Endothelial cell of umbilical vein (primary cell): ENCODE results near the gene NDUFA13. TPM values are rescaled to one million over a fixed set of nuclear protein-coding genes. Genes with fewer than 3 reads are reported as not detected.
"Not testable (repeated sequence)": the region's sequence is repeated elsewhere in the genome, so short reads cannot be mapped to it uniquely, and the experiment has no call there.

Experiments used
- BruUV-seq: library from RNA; stranded (reverse); fragments of 400-500 nt; replicated peaks from 2 replicates; lab custom pipeline; 2021; lab: Mats Ljungman, UMichigan
- CTCF ChIA-PET: fragments of 300-600, 350-600 bp; sonication (Branson Sonifier 250); formaldehyde crosslinking; loops from one replicate; lab custom pipeline; 2021; ENCODE audit warnings: antibody characterized with exemption, inconsistent platforms; lab: Charles Lee
- POLR2A ChIA-PET: fragments of 300-600, 350-600 bp; sonication (Branson Sonifier 250); formaldehyde crosslinking; loops from one replicate; lab custom pipeline; 2021; ENCODE audit warnings: antibody characterized with exemption, inconsistent platforms; lab: Charles Lee
- DNase-seq: peaks from one replicate; pipeline ENCODE4 v3.0.0-alpha.2; 2011; ENCODE audit warnings: low read depth, low spot score
- FAIRE-seq: peaks from 2 replicates; lab custom pipeline; 2011; peaks lifted over from hg19 to GRCh38; lab: Jason Lieb, UNC
- H2AFZ ChIP-seq: 2 replicates; pipeline ENCODE4 v1.6.0; 2012; ENCODE audit warnings: low read depth, low read length, control low read depth, inconsistent platforms
- H3K27ac ChIP-seq: 2 replicates; pipeline ENCODE4 v1.5.1; 2011; ENCODE audit warnings: low read depth, mild to moderate bottlenecking, control low read depth, low read length, moderate library complexity; ENCODE audit not compliant: insufficient read depth
- H3K27me3 ChIP-seq, 2 experiments: 2 replicates each; pipeline versions ENCODE4 v1.6.0 to v1.6.1; 2011; ENCODE audit warnings: low read length in 2 of 2, mixed read lengths in 1 of 2; ENCODE audit not compliant: control insufficient read depth in 2 of 2, insufficient read depth in 2 of 2
- H3K36me3 ChIP-seq, 2 experiments: 2 replicates in 1 of 2; 3 replicates in 1 of 2; pipeline ENCODE4 v1.5.1; 2011; ENCODE audit warnings: low read length in 2 of 2, mild to moderate bottlenecking in 1 of 2, moderate library complexity in 1 of 2; ENCODE audit not compliant: control insufficient read depth in 2 of 2, insufficient read depth in 2 of 2; ENCODE audit errors: extremely low read depth in 1 of 2
- H3K4me1 ChIP-seq: 3 replicates; pipeline ENCODE4 v1.5.1; 2011; ENCODE audit warnings: mild to moderate bottlenecking, low read length; ENCODE audit not compliant: control insufficient read depth, insufficient read depth; ENCODE audit errors: extremely low read depth
- H3K4me2 ChIP-seq: 2 replicates; pipeline ENCODE4 v1.6.1; 2011; ENCODE audit warnings: low read length, control low read depth, mixed read lengths; ENCODE audit not compliant: insufficient read depth
- H3K4me3 ChIP-seq, 3 experiments: fragments of 200-600 bp in 1 of 3; sonication (generic), shearing (Covaris generic) in 1 of 3; replicated peaks in 1 of 3; 2 replicates each; pipeline ENCODE4 v1.5.1; 2011 to 2016; ENCODE audit warnings: control low read depth in 3 of 3, low read length in 3 of 3, mild to moderate bottlenecking in 2 of 3, inconsistent platforms in 1 of 3, low read depth in 1 of 3, moderate library complexity in 1 of 3; ENCODE audit not compliant: insufficient read depth in 1 of 3
- H3K79me2 ChIP-seq: 2 replicates; pipeline ENCODE4 v1.6.0; 2012; ENCODE audit warnings: low read length, inconsistent platforms; ENCODE audit not compliant: control insufficient read depth, insufficient read depth
- H3K9ac ChIP-seq: replicated peaks from 2 replicates; pipeline ENCODE3; 2011; ENCODE audit warnings: low read length, control low read depth; ENCODE audit not compliant: insufficient read depth; ENCODE audit errors: extremely low read depth
- H3K9me1 ChIP-seq: replicated peaks from 3 replicates; pipeline ENCODE4 v1.6.0; 2011; ENCODE audit warnings: mild to moderate bottlenecking, low read length; ENCODE audit not compliant: control insufficient read depth, insufficient read depth; ENCODE audit errors: extremely low read depth
- H3K9me3 ChIP-seq: replicated peaks from 2 replicates; pipeline ENCODE4 v1.5.1; 2012; ENCODE audit warnings: low read length, inconsistent platforms; ENCODE audit not compliant: control insufficient read depth, insufficient read depth
- H4K20me1 ChIP-seq: replicated peaks from 2 replicates; pipeline ENCODE3; 2011; ENCODE audit warnings: mild to moderate bottlenecking, low read length; ENCODE audit not compliant: control insufficient read depth, insufficient read depth; ENCODE audit errors: extremely low read depth
- CTCF ChIP-seq, 2 donors: IDR thresholded peaks; 1 replicate in 1 of 2; 2 replicates in 1 of 2; pipeline ENCODE4 v1.5.1; 2011; ENCODE audit warnings: low read length in 2 of 2, mild to moderate bottlenecking in 2 of 2, moderate library complexity in 2 of 2, control low read depth in 1 of 2, inconsistent platforms in 1 of 2, low read depth in 1 of 2; ENCODE audit not compliant: insufficient read depth in 1 of 2; ENCODE audit errors: extremely low read depth in 1 of 2
- FOS ChIP-seq: IDR thresholded peaks from 2 replicates; pipeline ENCODE4 v1.6.1; 2011; ENCODE audit warnings: mild to moderate bottlenecking, low read length, moderate library complexity, borderline replicate concordance; ENCODE audit not compliant: insufficient read depth
- JUN ChIP-seq: IDR thresholded peaks from 2 replicates; pipeline ENCODE4 v1.6.1; 2011; ENCODE audit warnings: borderline replicate concordance, low read depth; ENCODE audit not compliant: insufficient read length, insufficient read depth
- MAX ChIP-seq: IDR thresholded peaks from 2 replicates; pipeline ENCODE4 v1.6.1; 2011; ENCODE audit not compliant: insufficient read depth, insufficient read length
- MYC ChIP-seq: IDR thresholded peaks from one replicate; pipeline ENCODE4 v1.6.1; 2011; ENCODE audit warnings: mild to moderate bottlenecking, low read depth, low read length
- POLR2A ChIP-seq: IDR thresholded peaks from 2 replicates; pipeline ENCODE4 v1.6.1; 2012; ENCODE audit warnings: low read depth, mild to moderate bottlenecking, control low read depth, low read length
- dilution Hi-C: fragments of 300-500 bp; cut with MboI; formaldehyde crosslinking; loops from one replicate; pipeline ENCODE4 v1.15.0; 2019; ENCODE audit warnings: low sequenced_read_pairs; ENCODE audit not compliant: extremely low pct_ligation_motif_present
- intact Hi-C: fragments of 100-400 bp; cut with micrococcal nuclease; formaldehyde crosslinking; loops from one replicate; pipeline ENCODE4 v1.10.0; 2022
- polyA plus RNA-seq, 4 experiments: library from polyadenylated mRNA; depleted of rRNA in 3 of 4; stranded (reverse) in 3 of 4; unstranded in 1 of 4; fragments of >200 nt; gene quantifications; 2 replicates each; pipeline versions ENCODE4 v1.2.1 to v1.2.3, GENCODE V29; 2011 to 2012; ENCODE audit warnings: missing spikeins in 1 of 4
- total RNA-seq: library from RNA; stranded (reverse); gene quantifications from 2 replicates; pipeline ENCODE4 v1.2.3, GENCODE V29; 2021

Gene NDUFA13
- total and polyA plus RNA-seq, 2 donors (not counting 3 experiments of a cell fraction or from before 2014, with no cell fraction given) = 246 to 799 TPM

GRCh38 chr19:19471682-19472081, 44.3 kb upstream of the NDUFA13 start:
- H3K27me3 ChIP-seq = no peaks in the 10 kb centered on the region
- ChIA-PET POLR2A (interaction anchor here (0.7 kb wide), 1 partner anchor 99 kb away, joined by 3 read pairs; no protein-coding TSS in a partner anchor), CTCF (interaction anchor here (0.6 kb wide), 1 partner anchor 21 kb away, joined by 3 read pairs; no protein-coding TSS in a partner anchor)
- no peaks in the 10 kb centered on the region for H3K4me1 ChIP-seq
- dilution Hi-C loops = no loop called here
- intact Hi-C loops = no loop called here
- DNase-seq (no peak), FAIRE-seq (no peak)
- peaks cover 79% of the 10 kb centered on the region for H3K79me2 ChIP-seq
- H3K36me3 ChIP-seq = peaks cover 5 to 9% of the 10 kb centered on the region in 2 experiments
- no peak overlapping the region for H3K4me2 ChIP-seq
- H2AFZ ChIP-seq = no peak overlapping the region
- no peak overlapping the region for H3K9ac ChIP-seq
- H3K9me1 ChIP-seq = no peaks in the 10 kb centered on the region
- no TSS peak for BruUV-seq
- no peak overlapping the region for H3K4me3 ChIP-seq
- peaks cover 4% of the 10 kb centered on the region for H4K20me1 ChIP-seq
- H3K9me3 ChIP-seq = peaks cover 5% of the 10 kb centered on the region
- H3K27ac ChIP-seq = no peak overlapping the region
- TF ChIP-seq CTCF (IDR thresholded peaks at IDR 0.05; ENCODE audit: extremely low read depth in 1 of 2, insufficient read depth in 1 of 2, low read depth in 1 of 2, low read length in 2 of 2) = no peak
- no peak for TF ChIP-seq POLR2A
- TF ChIP-seq JUN = no peak
- TF ChIP-seq FOS = no peak
- no peak for TF ChIP-seq MYC
- TF ChIP-seq MAX = no peak

- dilution Hi-C loops, H3K9ac ChIP-seq, H4K20me1 ChIP-seq, H3K4me2 ChIP-seq, H3K27me3 ChIP-seq, FAIRE-seq, H3K4me3 ChIP-seq, H3K36me3 ChIP-seq, DNase-seq, H3K9me3 ChIP-seq, H3K27ac ChIP-seq, H2AFZ ChIP-seq, BruUV-seq, intact Hi-C loops, H3K9me1 ChIP-seq, H3K4me1 ChIP-seq: not testable (repeated sequence)
- peaks cover 80% of the 10 kb centered on the region for H3K79me2 ChIP-seq
- CTCF ChIA-PET = interaction anchor here (0.6 kb wide), 1 partner anchor 21 kb away, joined by 3 read pairs; no protein-coding TSS in a partner anchor
- POLR2A ChIA-PET = interaction anchor here (0.7 kb wide), 1 partner anchor 100 kb away, joined by 3 read pairs; no protein-coding TSS in a partner anchor
Measured at GRCh38 chr19:19472106-19472505, 43.9 kb upstream of the NDUFA13 start.
